Heart right ventricle (tissue), 16 donors: ENCODE results near the gene SFXN5. TPM values are rescaled to one million over a fixed set of nuclear protein-coding genes. Genes with fewer than 3 reads are reported as not detected.

Source experiments
- ATAC-seq, 8 donors: fragments of 200-7000 bp; cut with Tn5 transposase; one replicate each; pipeline ENCODE4 v1.9.1; 2020; ENCODE audit warnings: mild to moderate bottlenecking in 8 of 8, moderate library complexity in 8 of 8, moderate number of reproducible peaks in 1 of 8
- DNase-seq, 2 donors: peaks; one replicate each; pipeline ENCODE4 v3.0.0-alpha.2; 2020
- H3K27ac ChIP-seq, 10 donors: fragments of 200-600 bp; sonication (generic) in 2 of 10; one replicate each; pipeline versions ENCODE4 v1.5.0 to v1.8.0; 2020 to 2022; ENCODE audit warnings: mild to moderate bottlenecking in 3 of 10
- H3K27me3 ChIP-seq, 7 donors: fragments of 200-600 bp; one replicate each; pipeline ENCODE4 v1.8.0; 2021 to 2022; ENCODE audit warnings: mild to moderate bottlenecking in 2 of 7
- H3K36me3 ChIP-seq, 9 donors: fragments of 200-600 bp; sonication (generic) in 1 of 9; one replicate each; pipeline versions ENCODE4 v1.5.0 to v1.8.0; 2020 to 2022; ENCODE audit warnings: mild to moderate bottlenecking in 2 of 9
- H3K4me1 ChIP-seq, 9 donors: fragments of 200-600 bp; sonication (generic) in 1 of 9; one replicate each; pipeline versions ENCODE4 v1.5.0 to v1.8.0; 2020 to 2022; ENCODE audit warnings: mild to moderate bottlenecking in 4 of 9
- H3K4me3 ChIP-seq, 10 donors: fragments of 200-600 bp; sonication (generic) in 2 of 10; one replicate each; pipeline versions ENCODE4 v1.5.0 to v1.8.0; 2020 to 2022; ENCODE audit warnings: mild to moderate bottlenecking in 7 of 10, moderate library complexity in 2 of 10
- H3K9me3 ChIP-seq, 11 donors: fragments of 200-600 bp in 10 of 11; sonication (generic) in 2 of 11; one replicate each; pipeline versions ENCODE4 v1.5.0 to v1.8.0; 2013 to 2022; ENCODE audit warnings: mild to moderate bottlenecking in 2 of 11, control low read depth in 1 of 11, moderate library complexity in 1 of 11
- CTCF ChIP-seq, 9 donors: fragments of 200-600 bp; sonication (generic) in 2 of 9; IDR thresholded peaks; one replicate each; pipeline versions ENCODE4 v1.5.0 to v1.8.0; 2021 to 2022; ENCODE audit warnings: antibody characterized with exemption in 9 of 9, mild to moderate bottlenecking in 5 of 9, moderate library complexity in 1 of 9
- WGBS, 2 donors: extraction: QIAGEN DNeasy Blood & Tissue Kit; methylation state at CpG; one replicate each; pipeline ENCODE4 v1.1.7; 2013; ENCODE audit warnings: inconsistent platforms in 1 of 2; 5-methylcytosine and 5-hydroxymethylcytosine counted together
- intact Hi-C, 10 donors: fragments of 100-400 bp; cut with DNase I; formaldehyde crosslinking; loops; one replicate each; pipeline versions ENCODE4 v1.11.1 to v1.14.2; 2022
- polyA plus RNA-seq, 2 donors: library from polyadenylated mRNA; stranded (reverse); fragments of 200-250 nt; gene quantifications; one replicate each; pipeline ENCODE4 v1.2.3, GENCODE V29; 2013
- total RNA-seq, 10 donors: library from RNA; stranded (reverse); fragmentation: NEBNext Ultra II Directional in 3 of 10; extraction: Animal tissue kit (Norgen Biotek cat#: 25700) in 3 of 10; gene quantifications; one replicate each; pipeline versions ENCODE4 v1.2.1 to v1.2.4, GENCODE V29; 2021 to 2023
- donor health status: Arrhythmogenic right ventricular cardiomyopathy.
- donor health status: ischemic (EF 13 %, LVEDD 7.1; RV severe dilation, severe dysfunction).
- donor health status: healthy with polysubstance abuse.
- donor health status: DM: no; HTN: yes; CAD: no.
- donor health status: DM: no; HTN: no; CAD: no.
- donor health status: ischemic (EF 25% LVEDD 6.9; RV normal size, moderate dysfunction).
- donor health status: ischemic (EF 25% LVEDD 5.7; RV mildly dilated, moderate dysfunction).
- donor health status: healthy.
- donor health status: DM: yes; HTN: yes; CAD: no.
- donor health status: Ischemic cardiomyopathy.
- donor health status: ischemic (EF 35%, LVEDD 5.7; RV mildly dilated, moderate dysfunction).
- donor health status: nonischemic (EF 11% LVEDD 7.7; RV severe dilation, severe dysfunction).
- donor health status: DM: yes; HTN: yes; CAD: no.
- donor health status: PGD.
- donor health status: ischemic (EF 29% LVEDD 5.4; RV normal size, mild dysfunction).
- donor health status: nonischemic (EF 23%, LVEDD 6.1; RV moderate dilation, normal function).

The SFXN5 gene
- total and polyA plus RNA-seq, 12 donors = 4.4 to 11.8 (median 9.7) TPM

GRCh38 chr2:72942293-72942692 lies 129.2 kb downstream of the SFXN5 start:
- Histone ChIP-seq H3K9me3 (no peaks in the 10 kb centered on the region), H3K27ac (no peak overlapping the region), H3K36me3 (peaks cover 0 to 23% (median 0%) of the 10 kb centered on the region in 9 donors), H3K4me3 (no peak overlapping the region), H3K27me3 (no peaks in the 10 kb centered on the region), H3K4me1 (no peaks in the 10 kb centered on the region)
- 84 to 97% methylated on average over 8 of the region's 8 CpGs for WGBS, 2 donors
- TF ChIP-seq CTCF (IDR thresholded peaks at IDR 0.05) = no peak
- DNase-seq = no peak
- no peak for ATAC-seq
- intact Hi-C loops = no loop called here

GRCh38 chr2:72940786-72941185 lies 130.7 kb downstream of the SFXN5 start:
- 63 to 76% methylated on average over 6 of the region's 6 CpGs for WGBS, 2 donors
- H3K4me1 ChIP-seq = peaks cover 0 to 13% (median 4%) of the 10 kb centered on the region in 9 donors

GRCh38 chr2:72940361-72940760 lies 131.2 kb downstream of the SFXN5 start:
- H3K36me3 ChIP-seq = peaks cover 0 to 23% (median 0%) of the 10 kb centered on the region in 9 donors
- no peaks in the 10 kb centered on the region for H3K9me3 ChIP-seq
- intact Hi-C loops = no loop called here
- DNase-seq (no peak), ATAC-seq (no peak)
- H3K4me1 ChIP-seq = peaks cover 0 to 13% (median 4%) of the 10 kb centered on the region in 9 donors
- H3K27ac ChIP-seq = no peak overlapping the region
- TF ChIP-seq CTCF (IDR thresholded peaks at IDR 0.05) = no peak
- peaks cover 0 to 3% (median 0%) of the 10 kb centered on the region in 7 donors for H3K27me3 ChIP-seq
- 83 to 85% methylated on average over 6 of the region's 6 CpGs for WGBS, 2 donors
- no peak overlapping the region for H3K4me3 ChIP-seq

More at GRCh38 chr2:72940786-72941185, 130.7 kb downstream of the SFXN5 start:
- ATAC-seq (peak in 2 of 8 donors; percentile 21 to 46), DNase-seq (no peak)
- H3K27me3 ChIP-seq = peaks cover 0 to 3% (median 0%) of the 10 kb centered on the region in 7 donors
- intact Hi-C loops = no loop called here
- H3K9me3 ChIP-seq = no peaks in the 10 kb centered on the region
- TF ChIP-seq CTCF (IDR thresholded peaks at IDR 0.05) = no peak
- no peak overlapping the region for H3K4me3 ChIP-seq
- peaks cover 0 to 23% (median 0%) of the 10 kb centered on the region in 9 donors for H3K36me3 ChIP-seq
- H3K27ac ChIP-seq = no peak overlapping the region

- Histone ChIP-seq H3K9me3 (no peaks in the 10 kb centered on the region), H3K4me3 (no peak overlapping the region), H3K4me1 (peaks cover 0 to 13% (median 4%) of the 10 kb centered on the region in 9 donors), H3K27ac (no peak overlapping the region), H3K36me3 (peaks cover 0 to 7% (median 0%) of the 10 kb centered on the region in 9 donors), H3K27me3 (peaks cover 0 to 11% (median 0%) of the 10 kb centered on the region in 7 donors)
- intact Hi-C loops = no loop called here
- DNase-seq (no peak), ATAC-seq (no peak)
- no peak for TF ChIP-seq CTCF (IDR thresholded peaks at IDR 0.05)
- 75 to 77% methylated on average over 5 of the region's 5 CpGs for WGBS, 2 donors
These were observed 133.1 kb downstream of the SFXN5 start for GRCh38 chr2:72938455-72938854.
